ENCODE data around the gene YAP1.

The YAP1 gene

GRCh38 chr11:102143867-102144266, 33.6 kb downstream of the YAP1 start:
- H3K4me1 ChIP-seq (ENCODE audit: control insufficient read depth in 2 of 2, insufficient read depth in 1 of 2, low read depth in 1 of 2, low read length in 2 of 2): peaks cover 3 to 18% of the 10 kb centered on the region in 2 donors
- DNase-seq (ENCODE audit: low spot score): no peak
- H3K36me3 ChIP-seq (replicated peaks in 1 of 2; ENCODE audit: control insufficient read depth in 2 of 2, insufficient read depth in 2 of 2, low read length in 2 of 2): peaks cover 0 to 48% of the 10 kb centered on the region in 2 donors

GRCh38 chr11:102144357-102145355, 34.4 kb downstream of the YAP1 start:
- H3K14ac ChIP-seq (ENCODE audit: low read length): no peak overlapping the region
- H3K27me3 ChIP-seq (ENCODE audit: control insufficient read depth in 3 of 3, insufficient read depth in 3 of 3, low read depth in 1 of 3, low read length in 3 of 3): no peaks in the 10 kb centered on the region
- peaks cover 0 to 8% of the 10 kb centered on the region in 2 donors for H3K9me3 ChIP-seq (replicated peaks in 1 of 2; ENCODE audit: control insufficient read depth in 2 of 2, insufficient read depth in 1 of 2, low read depth in 1 of 2, low read length in 2 of 2)
- H3K4ac ChIP-seq (ENCODE audit: low read length): no peak overlapping the region
- H4K8ac ChIP-seq (ENCODE audit: low read depth, low read length): no peak overlapping the region
- H3K4me2 ChIP-seq (ENCODE audit: insufficient read depth, low read length, poor library complexity, severe bottlenecking): no peak overlapping the region
- peaks cover 0 to 52% of the 10 kb centered on the region in 2 donors for H3K36me3 ChIP-seq (replicated peaks in 1 of 2; ENCODE audit: control insufficient read depth in 2 of 2, insufficient read depth in 2 of 2, low read length in 2 of 2)
- H2AK5ac ChIP-seq (ENCODE audit: low read depth, low read length): no peak overlapping the region
- H4K91ac ChIP-seq (ENCODE audit: low read depth, low read length, poor library complexity): no peak overlapping the region
- peak; percentile 48 for DNase-seq (ENCODE audit: low spot score)
- no peaks in the 10 kb centered on the region for H3K79me1 ChIP-seq (ENCODE audit: low read depth, low read length)
- no peak overlapping the region for H2BK12ac ChIP-seq (ENCODE audit: low read length)
- H2BK5ac ChIP-seq (ENCODE audit: low read length): no peak overlapping the region
- no peak overlapping the region for H3K9ac ChIP-seq (ENCODE audit: low read depth, low read length, poor library complexity)
- H3K23ac ChIP-seq (ENCODE audit: low read depth, low read length, poor library complexity): no peak overlapping the region
- H2BK15ac ChIP-seq (ENCODE audit: low read length): no peak overlapping the region
- H2AFZ ChIP-seq (ENCODE audit: low read length): no peak overlapping the region
- H2BK120ac ChIP-seq (ENCODE audit: low read depth, low read length): no peak overlapping the region
- H3K27ac ChIP-seq (replicated peaks; ENCODE audit: low read length): no peak overlapping the region
- no peak overlapping the region for H3K4me3 ChIP-seq (ENCODE audit: low read length in 2 of 2)
- no CpG with 5 or more reads among the region's 4 CpGs for WGBS, 2 donors (ENCODE audit: extremely low coverage in 2 of 2, insufficient read length in 2 of 2, insufficient replicate concordance in 1 of 2)
- H3K4me1 ChIP-seq (ENCODE audit: control insufficient read depth in 2 of 2, insufficient read depth in 1 of 2, low read depth in 1 of 2, low read length in 2 of 2): peaks cover 3 to 14% of the 10 kb centered on the region in 2 donors
- no peak overlapping the region for H3K18ac ChIP-seq (ENCODE audit: low read length)

More at GRCh38 chr11:102143867-102144266, 33.6 kb downstream of the YAP1 start:
- H3K9ac ChIP-seq (ENCODE audit: low read depth, low read length, poor library complexity): no peak overlapping the region
- H2AK5ac ChIP-seq (ENCODE audit: low read depth, low read length): no peak overlapping the region
- no peak overlapping the region for H2BK12ac ChIP-seq (ENCODE audit: low read length)
- no peak overlapping the region for H3K4ac ChIP-seq (ENCODE audit: low read length)
- no peak overlapping the region for H3K14ac ChIP-seq (ENCODE audit: low read length)
- H3K4me3 ChIP-seq (ENCODE audit: low read length in 2 of 2): no peak overlapping the region
- H3K4me2 ChIP-seq (ENCODE audit: insufficient read depth, low read length, poor library complexity, severe bottlenecking): no peak overlapping the region
- no peak overlapping the region for H2BK15ac ChIP-seq (ENCODE audit: low read length)
- H3K18ac ChIP-seq (ENCODE audit: low read length): no peak overlapping the region
- H2AFZ ChIP-seq (ENCODE audit: low read length): no peak overlapping the region
- H2BK5ac ChIP-seq (ENCODE audit: low read length): no peak overlapping the region
- H3K79me1 ChIP-seq (ENCODE audit: low read depth, low read length): no peaks in the 10 kb centered on the region
- H4K8ac ChIP-seq (ENCODE audit: low read depth, low read length): no peak overlapping the region
- H4K91ac ChIP-seq (ENCODE audit: low read depth, low read length, poor library complexity): no peak overlapping the region
- peaks cover 0 to 2% of the 10 kb centered on the region in 2 donors for H3K9me3 ChIP-seq (replicated peaks in 1 of 2; ENCODE audit: control insufficient read depth in 2 of 2, insufficient read depth in 1 of 2, low read depth in 1 of 2, low read length in 2 of 2)
- WGBS, 2 donors (ENCODE audit: extremely low coverage in 2 of 2, insufficient read length in 2 of 2, insufficient replicate concordance in 1 of 2): no CpG with 5 or more reads among the region's 1 CpG
- peak overlapping the region; percentile 30 for H3K27ac ChIP-seq (replicated peaks; ENCODE audit: low read length)
- no peak overlapping the region for H2BK120ac ChIP-seq (ENCODE audit: low read depth, low read length)
- no peaks in the 10 kb centered on the region for H3K27me3 ChIP-seq (ENCODE audit: control insufficient read depth in 3 of 3, insufficient read depth in 3 of 3, low read depth in 1 of 3, low read length in 3 of 3)
- H3K23ac ChIP-seq (ENCODE audit: low read depth, low read length, poor library complexity): no peak overlapping the region

- no peak overlapping the region for H2BK120ac ChIP-seq (ENCODE audit: low read depth, low read length)
Observed at GRCh38 chr11:102147015-102147414, 36.8 kb downstream of the YAP1 start.

GRCh38 chr11:102147632-102148031, 37.4 kb downstream of the YAP1 start:
- Histone ChIP-seq H3K27me3 (ENCODE audit: control insufficient read depth in 3 of 3, insufficient read depth in 3 of 3, low read depth in 1 of 3, low read length in 3 of 3) (no peaks in the 10 kb centered on the region), H3K79me1 (ENCODE audit: low read depth, low read length) (peaks cover 4% of the 10 kb centered on the region), H2AFZ (ENCODE audit: low read length) (no peak overlapping the region), H3K23ac (ENCODE audit: low read depth, low read length, poor library complexity) (no peak overlapping the region), H4K91ac (ENCODE audit: low read depth, low read length, poor library complexity) (no peak overlapping the region), H3K9ac (ENCODE audit: low read depth, low read length, poor library complexity) (no peak overlapping the region), H4K8ac (ENCODE audit: low read depth, low read length) (no peak overlapping the region), H3K18ac (ENCODE audit: low read length) (no peak overlapping the region), H2BK12ac (ENCODE audit: low read length) (no peak overlapping the region), H3K9me3 (replicated peaks in 1 of 2; ENCODE audit: control insufficient read depth in 2 of 2, insufficient read depth in 1 of 2, low read depth in 1 of 2, low read length in 2 of 2) (peaks cover 0 to 12% of the 10 kb centered on the region in 2 donors), H3K4me3 (ENCODE audit: low read length in 2 of 2) (no peak overlapping the region), H2AK5ac (ENCODE audit: low read depth, low read length) (no peak overlapping the region), H3K4ac (ENCODE audit: low read length) (no peak overlapping the region), H2BK120ac (ENCODE audit: low read depth, low read length) (no peak overlapping the region), H3K4me2 (ENCODE audit: insufficient read depth, low read length, poor library complexity, severe bottlenecking) (no peak overlapping the region), H3K14ac (ENCODE audit: low read length) (no peak overlapping the region), H3K27ac (replicated peaks; ENCODE audit: low read length) (no peak overlapping the region), H3K36me3 (replicated peaks in 1 of 2; ENCODE audit: control insufficient read depth in 2 of 2, insufficient read depth in 2 of 2, low read length in 2 of 2) (peaks cover 0 to 55% of the 10 kb centered on the region in 2 donors), H2BK15ac (ENCODE audit: low read length) (no peak overlapping the region), H3K4me1 (ENCODE audit: control insufficient read depth in 2 of 2, insufficient read depth in 1 of 2, low read depth in 1 of 2, low read length in 2 of 2) (peaks cover 3 to 14% of the 10 kb centered on the region in 2 donors), H2BK5ac (ENCODE audit: low read length) (no peak overlapping the region)
- WGBS, 2 donors (ENCODE audit: extremely low coverage in 2 of 2, insufficient read length in 2 of 2, insufficient replicate concordance in 1 of 2): 100% methylated on average over 1 of the region's 2 CpGs; no CpG with 5 or more reads in 1 of the 2 donors
- no peak for DNase-seq (ENCODE audit: low spot score)

More at GRCh38 chr11:102147015-102147414, 36.8 kb downstream of the YAP1 start:
- Histone ChIP-seq H3K4me3 (ENCODE audit: low read length in 2 of 2) (no peak overlapping the region), H2AFZ (ENCODE audit: low read length) (no peak overlapping the region), H3K23ac (ENCODE audit: low read depth, low read length, poor library complexity) (no peak overlapping the region), H3K18ac (ENCODE audit: low read length) (no peak overlapping the region), H2BK12ac (ENCODE audit: low read length) (no peak overlapping the region), H3K9ac (ENCODE audit: low read depth, low read length, poor library complexity) (no peak overlapping the region), H4K91ac (ENCODE audit: low read depth, low read length, poor library complexity) (no peak overlapping the region), H3K36me3 (replicated peaks in 1 of 2; ENCODE audit: control insufficient read depth in 2 of 2, insufficient read depth in 2 of 2, low read length in 2 of 2) (peaks cover 0 to 58% of the 10 kb centered on the region in 2 donors), H3K4me2 (ENCODE audit: insufficient read depth, low read length, poor library complexity, severe bottlenecking) (no peak overlapping the region), H3K4ac (ENCODE audit: low read length) (no peak overlapping the region), H2BK5ac (ENCODE audit: low read length) (no peak overlapping the region), H3K4me1 (ENCODE audit: control insufficient read depth in 2 of 2, insufficient read depth in 1 of 2, low read depth in 1 of 2, low read length in 2 of 2) (peaks cover 3 to 14% of the 10 kb centered on the region in 2 donors), H3K9me3 (replicated peaks in 1 of 2; ENCODE audit: control insufficient read depth in 2 of 2, insufficient read depth in 1 of 2, low read depth in 1 of 2, low read length in 2 of 2) (peaks cover 0 to 12% of the 10 kb centered on the region in 2 donors), H3K14ac (ENCODE audit: low read length) (no peak overlapping the region), H3K79me1 (ENCODE audit: low read depth, low read length) (peaks cover 4% of the 10 kb centered on the region), H2BK15ac (ENCODE audit: low read length) (no peak overlapping the region), H2AK5ac (ENCODE audit: low read depth, low read length) (no peak overlapping the region), H3K27ac (replicated peaks; ENCODE audit: low read length) (no peak overlapping the region), H4K8ac (ENCODE audit: low read depth, low read length) (no peak overlapping the region), H3K27me3 (ENCODE audit: control insufficient read depth in 3 of 3, insufficient read depth in 3 of 3, low read depth in 1 of 3, low read length in 3 of 3) (no peaks in the 10 kb centered on the region)
- no peak for DNase-seq (ENCODE audit: low spot score)
- no CpG with 5 or more reads among the region's 4 CpGs for WGBS, 2 donors (ENCODE audit: extremely low coverage in 2 of 2, insufficient read length in 2 of 2, insufficient replicate concordance in 1 of 2)
